Stimulated activated CD4-positive, alpha-beta T cell treated with anti-CD3 and anti-CD28 coated beads, Interleukin-12 subunit alpha, Interleukin-12 subunit beta, amount 100 ng/mL, for 24 hours (primary cell): ENCODE results near the gene FMNL2.
"Not testable (repeated sequence)": the region's sequence is repeated elsewhere in the genome, so short reads cannot be mapped to it uniquely, and the experiment has no call there.

Experiments
- DNase-seq, 2 experiments: peaks; one replicate each; pipeline ENCODE4 v3.0.0-alpha.2; 2020; ENCODE audit warnings: low read depth in 2 of 2

The FMNL2 gene

DNA sequence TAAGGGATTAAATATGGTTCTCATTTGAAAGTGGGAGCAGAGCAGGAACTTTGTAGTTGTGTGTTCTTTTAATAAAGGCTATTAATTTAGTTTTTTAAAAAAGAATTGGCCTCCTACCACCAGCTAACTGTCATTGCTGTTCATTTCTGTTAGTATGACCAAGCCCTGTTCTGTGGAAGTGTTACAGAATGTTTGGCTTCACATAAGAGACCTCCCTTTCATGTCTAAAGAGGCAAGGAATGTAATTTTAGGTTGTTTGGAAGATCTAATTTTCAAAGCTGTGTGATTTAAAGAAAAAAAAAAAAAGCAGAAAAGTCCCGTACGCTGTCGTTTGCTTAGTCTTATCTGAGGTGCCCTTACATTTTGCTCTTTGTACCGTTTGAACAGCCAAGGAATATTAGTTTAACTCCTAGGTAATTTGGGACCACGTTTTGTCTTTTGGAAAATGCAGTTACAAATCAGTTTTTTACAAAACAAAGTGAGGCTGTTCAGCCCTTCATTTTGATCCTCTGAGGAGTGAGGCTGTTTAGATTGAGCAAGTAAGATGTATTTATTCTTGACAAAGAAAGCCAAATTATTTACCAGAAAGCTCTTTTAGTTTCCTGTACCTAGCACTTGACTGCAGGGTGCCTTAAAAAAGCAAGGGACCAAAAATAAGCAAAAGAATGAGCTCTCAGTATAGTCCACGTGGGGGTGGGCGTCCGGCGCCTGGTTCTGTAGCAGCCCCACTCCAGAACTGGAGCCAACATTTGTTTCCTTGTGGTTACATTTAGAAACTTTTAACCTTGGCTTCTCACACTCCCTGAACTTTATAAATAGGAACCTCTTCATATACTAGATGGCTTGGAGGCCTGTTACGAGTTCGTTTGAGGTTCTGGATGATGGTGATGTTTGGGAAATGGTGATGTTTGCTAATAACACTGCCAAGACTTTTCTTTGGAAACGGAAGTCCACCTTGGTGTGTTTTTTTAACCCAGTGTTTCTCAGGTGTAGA lies 136.2 kb downstream of the FMNL2 start:
- DNase-seq: no peak

DNA sequence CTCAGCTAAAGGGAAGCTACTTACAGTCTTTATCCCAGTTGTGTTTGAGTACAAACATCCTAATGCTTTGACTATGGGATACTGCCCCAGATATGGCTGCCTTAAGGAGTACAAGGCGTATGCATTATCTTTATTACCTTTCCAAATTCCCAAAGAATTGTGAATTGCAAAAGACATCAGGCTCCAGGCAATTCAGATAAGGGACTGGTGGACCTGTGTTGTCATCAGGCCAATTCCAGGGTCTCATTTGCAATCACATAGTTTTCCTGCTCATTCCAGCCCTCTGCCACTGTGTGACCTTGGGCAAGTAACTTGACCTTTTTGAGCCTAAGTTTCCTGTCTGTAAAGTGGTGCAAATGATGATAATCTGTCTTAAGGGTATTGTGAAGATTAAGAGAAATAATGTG lies 137.5 kb downstream of the FMNL2 start:
- DNase-seq: no peak

GRCh38 chr2:152473151-152473857 lies 138.3 kb downstream of the FMNL2 start:
- no peak for DNase-seq

DNA sequence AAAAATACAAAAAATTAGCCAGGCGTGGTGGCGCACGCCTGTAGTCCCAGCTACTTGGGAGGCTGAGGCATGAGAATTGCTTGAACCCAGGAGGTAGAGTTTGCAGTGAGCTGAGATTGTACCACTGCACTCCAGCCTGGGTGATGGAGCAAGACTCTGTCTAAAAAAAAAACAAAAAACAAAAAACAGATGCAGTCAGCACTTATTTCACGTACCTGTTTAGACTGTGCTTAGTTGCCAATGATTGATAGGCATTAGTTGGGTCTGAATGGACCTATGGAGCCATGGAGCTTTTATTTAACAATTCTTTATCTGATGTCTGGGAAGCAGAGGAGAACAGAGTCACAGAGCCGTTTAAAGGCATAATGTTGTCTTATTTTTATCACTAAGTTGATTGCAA lies 139.5 kb downstream of the FMNL2 start:
- DNase-seq: not testable (repeated sequence)

GRCh38 chr2:152475982-152476381 lies 141.0 kb downstream of the FMNL2 start:
- DNase-seq: no peak

GRCh38 chr2:152477347-152478092 lies 142.5 kb downstream of the FMNL2 start:
- no peak for DNase-seq

GRCh38 chr2:152479282-152479681 lies 144.3 kb downstream of the FMNL2 start:
- no peak for DNase-seq

GRCh38 chr2:152480821-152481399 lies 145.9 kb downstream of the FMNL2 start:
- no peak for DNase-seq

DNA sequence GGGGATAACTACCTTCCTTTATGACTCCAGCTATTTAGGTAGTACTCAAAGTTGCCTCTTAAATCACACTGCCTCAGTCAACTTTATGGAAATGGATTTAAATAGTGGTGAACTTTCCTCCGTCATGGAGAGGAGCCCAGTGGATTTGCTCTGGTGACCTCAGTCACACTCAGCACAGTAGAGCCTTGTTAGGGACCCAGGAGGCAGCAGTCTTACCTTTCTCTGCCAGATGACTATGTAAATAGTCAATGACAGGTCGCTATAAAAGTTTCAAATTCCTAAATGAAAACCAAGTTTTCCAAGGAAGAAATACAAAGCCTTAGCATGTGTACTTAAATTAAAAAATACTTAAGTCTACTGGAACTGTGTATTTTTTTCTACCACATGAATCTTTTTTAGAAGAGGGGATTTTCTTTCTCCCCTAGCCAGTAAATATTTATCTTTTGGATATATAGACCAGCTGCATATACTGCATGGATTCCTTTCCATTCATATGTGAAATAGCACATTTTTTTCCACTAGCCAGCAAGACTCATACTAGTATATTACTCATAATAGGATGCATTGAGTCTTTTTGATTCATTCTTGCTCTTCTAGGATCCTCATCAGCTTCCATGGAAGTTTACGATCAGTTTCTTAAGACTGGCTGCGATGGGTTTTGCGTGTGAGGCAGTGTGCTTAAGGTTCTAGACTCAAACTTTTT lies 147.1 kb downstream of the FMNL2 start:
- no peak for DNase-seq

DNA sequence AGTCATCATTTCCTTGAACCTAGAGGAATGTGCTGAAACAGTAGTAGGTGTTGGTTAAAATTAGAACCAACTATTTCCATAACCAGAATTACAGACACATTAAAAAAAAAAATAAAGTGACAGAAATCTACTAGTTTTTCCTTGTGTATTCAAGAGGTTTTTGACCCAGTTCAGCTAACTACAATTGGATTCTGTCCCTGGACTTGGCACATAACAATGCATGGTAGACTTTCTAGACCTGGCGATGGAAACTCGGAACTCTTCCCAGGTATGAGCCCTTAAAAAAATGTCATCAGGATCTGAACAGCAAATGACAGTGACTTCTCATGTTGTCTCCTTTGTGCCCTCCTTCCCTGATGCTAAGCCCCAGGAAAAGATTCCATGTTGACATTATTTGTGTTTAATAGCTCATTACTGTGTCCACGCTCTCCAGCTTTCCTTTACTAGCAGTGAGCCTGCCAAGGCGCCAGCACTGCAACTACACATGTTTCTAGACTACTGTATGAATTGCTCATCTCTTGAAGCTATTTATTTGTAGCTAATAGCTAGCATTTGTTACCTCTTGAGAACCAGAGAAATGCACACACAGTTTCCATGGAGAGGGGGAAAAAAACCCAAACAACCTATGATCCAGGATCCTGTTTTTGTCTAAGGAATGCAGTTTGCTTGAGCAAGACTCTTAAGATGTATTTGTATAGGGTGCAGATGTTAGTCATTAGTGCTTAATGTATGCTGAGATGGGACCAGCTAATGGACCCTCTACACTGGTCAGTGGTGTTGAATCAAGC lies 148.5 kb downstream of the FMNL2 start:
- no peak for DNase-seq

DNA sequence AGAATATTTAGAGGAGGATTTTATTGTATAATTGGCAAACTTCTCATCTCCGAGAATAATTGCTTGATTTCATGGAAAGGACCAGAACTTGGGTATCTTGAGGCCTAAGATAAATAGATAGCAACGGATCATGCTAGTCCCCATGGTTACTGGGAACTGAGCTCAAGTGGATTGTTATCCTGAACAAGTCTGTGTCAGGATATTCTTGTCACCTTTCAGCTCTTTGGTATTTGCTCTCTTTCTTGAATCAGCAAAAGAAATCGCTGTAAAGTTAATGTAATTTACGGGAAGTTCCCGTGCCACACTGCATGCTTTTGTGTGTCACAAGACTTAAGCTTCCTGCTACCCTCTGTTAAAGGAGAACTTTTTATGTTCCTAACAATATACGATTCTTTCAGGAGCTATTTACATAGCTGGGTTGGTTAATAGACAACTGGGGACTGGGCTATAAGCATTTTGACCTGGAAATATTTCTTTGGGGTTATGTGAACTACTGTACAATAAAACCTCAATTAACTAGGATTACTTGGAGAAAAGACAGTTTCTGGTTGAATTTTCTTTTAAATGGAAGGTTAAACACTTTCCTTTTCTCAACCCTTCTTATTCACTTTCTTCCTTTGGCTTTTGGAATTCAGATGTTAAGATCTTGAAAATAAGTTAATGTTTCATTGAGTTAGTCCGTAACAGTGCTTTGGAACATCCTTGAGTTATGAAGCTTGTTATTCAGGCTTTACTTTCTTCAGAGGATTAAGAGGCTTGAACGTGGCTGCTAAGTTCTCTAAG lies 151.2 kb downstream of the FMNL2 start:
- no peak for DNase-seq

- no peak for DNase-seq
Measured at GRCh38 chr2:152486737-152487400, 151.9 kb downstream of the FMNL2 start.

DNA sequence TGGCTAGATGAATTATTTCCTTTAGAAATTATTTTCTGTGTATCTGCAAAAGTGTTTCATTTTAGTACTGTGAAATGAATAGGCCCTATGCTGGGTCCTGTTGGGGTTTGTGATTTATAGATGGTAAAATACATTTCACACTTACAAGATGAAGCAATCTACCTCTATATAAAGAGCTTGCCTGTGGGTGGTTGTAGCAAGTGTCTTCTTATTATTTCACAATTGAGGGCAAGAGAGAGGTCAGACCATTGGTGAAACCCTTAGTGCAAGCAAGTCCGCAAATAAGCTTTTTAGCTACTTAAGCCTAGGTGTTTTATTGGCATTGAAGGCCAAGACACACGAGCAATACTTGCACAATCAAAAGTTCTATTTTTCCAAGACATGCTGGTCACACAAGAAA lies 153.1 kb downstream of the FMNL2 start:
- no peak for DNase-seq

DNA sequence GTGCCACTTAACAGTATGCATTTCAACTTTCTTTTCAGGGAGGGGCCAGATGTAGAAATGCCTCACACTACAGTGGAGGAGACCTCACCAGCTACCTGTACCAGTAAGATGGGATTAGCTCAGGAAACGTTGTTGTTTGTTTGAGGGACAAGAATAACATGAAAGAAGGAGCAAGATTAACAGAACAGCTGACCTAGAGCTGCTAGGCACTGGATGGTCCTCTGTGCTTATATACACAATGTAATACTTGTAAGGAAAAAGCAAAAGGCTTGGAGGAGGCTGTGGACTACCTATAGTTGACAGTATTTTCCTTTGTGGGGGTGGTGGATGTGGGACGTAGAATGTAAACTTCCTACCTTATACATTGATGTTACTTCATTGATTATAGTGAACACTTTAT lies 154.4 kb downstream of the FMNL2 start:
- no peak for DNase-seq

DNA sequence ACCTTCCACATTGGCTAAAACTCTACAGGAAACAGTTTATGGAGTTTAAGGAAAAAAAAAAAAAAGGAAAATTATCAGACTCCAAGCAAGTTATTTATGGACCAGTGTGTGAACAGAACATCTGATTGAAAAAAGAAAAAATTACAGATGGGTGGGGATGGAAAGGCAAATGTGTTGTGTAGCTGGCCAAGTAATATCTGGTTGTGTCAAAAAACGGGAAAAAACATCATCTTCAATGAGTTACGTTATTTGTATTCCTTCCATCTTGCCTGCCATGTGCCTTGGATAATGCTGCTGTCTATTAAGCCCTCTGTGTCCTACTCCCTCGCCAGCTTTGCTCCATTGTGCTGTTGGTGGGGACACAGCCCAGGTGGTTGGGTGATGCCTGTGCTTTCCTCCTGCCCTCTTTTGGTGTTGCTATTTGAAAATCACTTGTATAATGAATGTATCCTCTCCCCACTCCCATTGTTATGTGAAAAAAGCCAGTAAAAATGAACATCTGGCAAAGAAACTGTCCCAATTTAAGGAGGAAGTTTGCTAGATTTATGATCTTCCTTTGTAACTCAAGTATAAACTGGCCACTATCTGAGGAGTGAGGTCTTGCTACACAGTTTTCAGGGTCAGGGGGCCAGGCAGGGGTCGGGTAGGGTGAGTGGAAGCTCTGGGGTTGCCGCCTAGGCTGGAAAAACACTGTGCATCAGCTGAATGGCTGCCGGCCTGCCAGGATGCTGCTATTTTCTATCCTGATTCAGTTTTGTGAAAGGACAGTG lies 155.9 kb downstream of the FMNL2 start:
- DNase-seq: no peak

DNA sequence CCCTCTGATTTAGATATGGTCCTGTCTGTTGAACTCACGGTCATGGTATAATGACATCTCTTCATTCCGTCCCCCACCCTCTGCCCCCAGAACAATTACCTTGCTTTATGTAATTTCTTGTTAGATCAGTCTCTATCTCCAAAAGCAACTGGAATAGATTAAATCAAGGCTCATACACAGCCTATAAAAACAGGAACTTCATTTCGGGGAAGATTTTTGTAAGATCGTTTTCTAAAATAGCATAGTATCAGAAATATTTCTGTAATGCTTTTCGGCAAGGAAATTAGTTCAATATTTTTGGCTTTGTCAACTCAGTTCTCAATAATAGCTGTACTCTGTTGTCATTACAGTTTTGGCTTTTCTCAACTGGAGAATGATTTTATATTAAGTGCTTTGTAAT lies 157.2 kb downstream of the FMNL2 start:
- DNase-seq: no peak

DNA sequence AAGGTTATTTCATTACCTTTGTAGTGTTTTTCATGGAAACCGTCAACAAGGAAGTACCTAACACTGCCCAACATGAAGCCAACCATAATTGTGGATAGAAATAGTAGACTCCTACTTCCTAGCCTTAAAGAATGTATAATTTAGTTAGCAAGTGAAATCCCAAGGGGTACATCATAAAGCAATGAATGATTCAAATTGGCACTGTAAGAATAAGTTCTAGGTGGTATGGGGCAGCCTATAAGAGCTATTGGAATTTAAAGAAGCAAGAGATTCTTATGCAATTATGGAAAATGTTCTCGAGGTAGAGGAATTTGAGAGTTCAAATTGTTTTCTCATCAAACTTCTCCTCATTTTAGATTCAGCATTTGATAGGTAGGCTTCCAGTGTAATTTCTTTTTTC lies 157.9 kb downstream of the FMNL2 start:
- DNase-seq: no peak

DNA sequence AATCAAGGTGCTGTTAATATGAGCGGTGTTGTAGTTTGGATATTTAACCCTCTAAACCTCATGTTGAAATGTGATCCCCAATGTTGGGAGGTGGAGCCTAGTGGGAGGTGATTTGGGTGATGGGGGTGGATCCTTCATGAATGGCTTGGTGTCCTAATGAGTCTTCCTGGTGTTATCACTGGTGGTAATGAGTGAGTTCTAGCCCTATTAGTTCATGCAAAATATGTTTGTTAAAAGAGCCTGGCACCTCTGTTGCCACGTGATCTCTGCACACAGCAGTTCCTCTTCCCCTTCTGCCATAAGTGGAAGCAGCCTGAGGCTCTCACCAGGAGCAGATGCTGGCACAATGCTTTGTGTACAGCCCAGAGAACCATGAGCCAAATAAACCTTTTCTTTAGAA lies 158.4 kb downstream of the FMNL2 start:
- no peak for DNase-seq
